ENCODE measurements around the gene GAP43.

- TF ChIP-seq CTCF (IDR thresholded peaks at IDR 0.05; ENCODE audit: low read depth, low read length, poor library complexity, severe bottlenecking): no peak
- TF ChIP-seq EZH2phosphoT487 (IDR thresholded peaks at IDR 0.05; ENCODE audit: borderline replicate concordance, low read length): no peak
Observed at GRCh38 chr3:115580566-115580965, 42.7 kb upstream of the GAP43 start.
